GM21526 (cell line): ENCODE data around the gene FKBP11.

Experiments used
- ATAC-seq: cut with Tn5 transposase; IDR thresholded peaks from one replicate; pipeline ENCODE4 v1.9.1; 2021; ENCODE audit warnings: moderate library complexity; ENCODE audit not compliant: unreplicated experiment, low FRiP score

Gene FKBP11

DNA sequence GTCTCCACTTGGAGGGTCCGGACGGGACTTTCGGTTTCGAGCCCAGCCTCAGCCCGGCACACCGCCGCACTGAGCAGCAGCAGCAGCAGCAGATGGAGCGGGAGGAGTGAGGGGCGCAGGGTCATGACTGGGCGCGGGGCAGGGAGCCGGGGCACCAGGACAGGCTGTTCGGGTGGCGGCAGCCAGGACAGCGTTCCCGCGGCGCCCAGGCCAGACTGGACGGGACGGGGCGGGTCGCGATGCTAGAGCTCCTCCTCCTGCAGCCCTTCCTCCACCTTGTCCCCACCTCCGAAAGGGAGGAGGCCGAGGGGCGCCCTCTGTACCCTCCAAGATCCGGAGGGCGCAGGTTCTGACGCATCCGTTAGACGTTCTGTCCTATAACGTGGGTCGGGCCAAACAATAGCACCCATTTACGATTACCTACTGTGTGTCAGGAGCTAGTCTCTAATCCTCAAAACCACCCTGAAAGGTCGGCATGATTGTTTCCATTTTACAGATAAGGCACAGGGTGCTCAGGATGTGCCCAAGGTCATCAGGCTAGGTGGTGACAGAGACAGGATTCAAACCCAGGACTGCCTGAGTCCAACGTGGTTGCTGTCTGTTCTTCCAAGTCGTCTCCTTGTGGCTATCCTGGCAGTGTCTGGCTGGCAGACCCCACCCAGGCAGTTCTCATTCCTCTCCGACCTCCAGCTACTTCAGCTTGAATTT lies at the start of gene FKBP11:
TSS of gene FKBP11 (minus strand) at position 189 of the 708 bp plus-strand sequence. CDS start at position 125, 64 bp downstream.
- ATAC-seq: peak; percentile 71

DNA sequence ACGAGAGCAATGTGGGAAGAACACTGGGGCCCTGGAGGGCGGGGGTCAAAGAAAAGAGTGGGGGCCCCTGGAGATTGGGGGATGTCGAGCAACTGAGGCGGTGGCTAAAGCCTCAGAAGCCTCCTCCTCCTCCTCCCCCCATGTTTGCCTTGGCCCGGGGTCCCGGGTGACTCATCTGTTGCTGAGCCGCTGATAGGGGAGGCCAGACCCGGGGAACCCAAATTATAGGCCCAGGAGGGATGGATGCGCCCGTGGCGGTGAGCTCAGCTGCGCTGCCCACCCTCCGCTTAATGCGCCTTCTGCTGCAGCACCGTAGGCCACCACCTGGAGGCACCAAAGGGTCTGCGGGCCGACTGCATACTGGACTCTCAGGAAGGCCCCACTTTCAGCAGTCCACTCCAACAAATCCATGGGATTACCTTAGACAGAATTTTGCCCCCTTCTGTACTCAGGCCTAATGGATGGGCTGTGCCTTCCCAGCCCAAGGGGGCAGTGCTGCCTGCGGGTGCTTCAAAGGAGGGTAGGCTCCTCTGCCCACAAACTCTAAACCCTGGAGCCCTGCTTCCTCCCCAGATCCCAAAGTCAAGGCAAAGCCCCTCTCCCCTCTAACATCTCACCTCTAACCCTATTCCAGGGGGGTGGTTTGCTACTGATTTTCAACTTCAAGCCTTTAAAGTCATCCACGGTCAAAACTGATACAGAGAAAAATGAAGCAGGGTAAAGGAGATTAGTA lies 48.8 kb upstream of the FKBP11 start:
- ATAC-seq: no peak

DNA sequence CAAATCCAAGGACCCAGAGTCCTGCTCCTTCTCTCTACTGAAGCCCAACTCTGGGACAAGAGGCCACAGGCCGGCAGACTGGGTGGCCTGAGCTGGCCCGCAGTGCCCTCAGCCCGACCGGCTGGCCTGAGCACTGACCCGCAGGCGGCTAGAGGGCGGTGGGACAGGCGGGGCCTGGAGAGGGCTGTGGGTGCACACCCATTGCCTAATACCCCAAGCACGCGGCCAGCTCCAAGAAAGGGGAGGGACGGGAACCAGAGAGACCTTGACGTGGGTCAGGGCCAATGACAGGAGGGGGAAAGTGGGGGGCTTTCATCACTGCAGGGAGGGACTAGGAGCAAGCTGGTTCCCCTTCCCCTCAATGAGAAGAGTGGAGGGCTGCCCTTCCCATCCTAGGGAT lies 48.2 kb upstream of the FKBP11 start:
- no peak for ATAC-seq

DNA sequence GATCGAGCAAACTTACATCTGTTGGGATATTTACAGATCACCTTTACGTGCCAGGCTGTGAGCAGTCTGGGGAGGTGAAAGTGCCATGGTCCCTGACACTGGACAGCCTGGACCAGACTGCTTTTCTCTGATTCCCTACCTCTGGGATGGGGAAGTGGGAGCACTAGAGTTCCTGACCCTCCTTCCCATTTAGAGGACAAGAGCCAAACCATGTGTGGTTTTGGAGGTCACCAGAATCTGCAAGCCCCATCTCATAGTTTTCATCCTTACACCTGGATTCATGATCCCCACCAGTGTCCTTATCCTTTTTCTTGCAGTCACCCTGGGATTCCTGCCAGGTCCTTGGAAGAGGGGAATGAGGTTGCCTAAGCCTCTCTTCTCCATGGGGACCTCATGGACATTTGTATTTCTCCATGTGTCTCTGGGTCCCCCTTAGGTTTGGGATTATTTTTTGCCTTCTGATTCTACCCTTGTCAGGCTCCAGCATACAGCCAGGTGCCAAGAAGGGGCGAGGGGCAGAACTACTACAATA lies 47.7 kb upstream of the FKBP11 start:
- no peak for ATAC-seq

DNA sequence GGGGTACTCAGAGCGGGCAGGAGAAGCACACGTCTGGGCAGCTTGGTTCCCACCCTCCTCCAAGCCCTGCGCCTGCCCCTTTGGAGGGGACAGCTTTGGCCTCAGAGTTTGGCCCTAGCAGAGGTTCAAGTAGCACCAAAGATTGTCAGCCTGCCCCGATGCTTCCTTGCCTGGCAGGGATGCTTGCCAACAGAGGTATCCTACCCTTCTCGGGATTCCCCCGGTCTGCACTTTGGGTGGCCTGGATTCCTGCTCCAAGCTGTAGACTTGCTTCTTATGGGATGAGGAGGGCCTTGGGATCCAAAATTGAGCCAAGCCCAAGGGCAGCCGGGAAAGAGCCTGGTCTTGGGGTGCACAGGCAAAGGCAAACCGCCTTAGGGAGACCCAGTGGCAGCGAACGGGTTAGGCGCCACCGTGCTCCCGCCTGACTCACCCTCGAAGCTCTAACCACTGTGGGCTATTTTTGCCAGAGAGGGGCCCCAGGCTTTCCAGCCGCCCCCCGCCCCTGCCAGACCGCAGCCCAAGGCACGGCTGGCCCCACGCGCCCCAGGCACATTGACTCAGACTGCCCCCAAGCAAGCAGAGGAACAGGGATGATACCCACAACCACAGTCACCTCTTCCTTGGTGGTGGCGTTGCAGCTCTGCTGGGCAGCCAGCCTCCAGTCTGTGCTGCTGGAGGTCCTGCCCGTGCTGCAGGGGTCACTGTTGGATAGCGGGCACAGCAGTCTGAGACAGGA lies 47.1 kb upstream of the FKBP11 start:
- ATAC-seq: no peak

DNA sequence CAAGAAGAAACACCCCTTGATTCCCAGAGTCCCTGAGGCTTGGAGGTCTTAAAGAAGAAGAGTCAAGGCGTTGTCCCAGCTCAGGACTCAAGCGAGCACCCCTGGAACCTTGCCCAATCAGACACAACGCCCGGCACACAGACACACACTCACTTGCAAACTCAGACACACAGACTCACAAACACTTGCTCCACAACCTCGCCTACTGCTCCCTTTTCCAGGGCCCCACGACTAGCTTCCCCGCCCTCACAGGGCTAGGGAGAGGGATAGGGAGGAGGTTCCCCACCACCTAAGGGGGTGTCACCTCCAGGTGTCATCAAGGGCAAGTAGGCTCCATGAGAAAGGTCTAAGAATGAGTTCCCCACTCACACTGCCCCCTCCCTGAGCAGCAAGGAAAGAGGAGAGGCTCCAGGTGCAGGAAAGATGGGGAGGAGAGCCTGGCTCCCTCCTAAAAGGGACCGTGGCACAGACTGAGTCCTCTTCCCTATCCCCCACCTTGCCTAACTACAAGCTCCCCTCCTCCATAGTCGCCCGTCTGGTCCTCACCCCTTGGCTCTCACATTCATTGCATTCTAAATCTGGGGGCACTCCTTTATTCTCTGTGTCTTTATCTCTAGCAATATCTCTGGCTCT lies 45.5 kb upstream of the FKBP11 start:
- ATAC-seq: no peak

DNA sequence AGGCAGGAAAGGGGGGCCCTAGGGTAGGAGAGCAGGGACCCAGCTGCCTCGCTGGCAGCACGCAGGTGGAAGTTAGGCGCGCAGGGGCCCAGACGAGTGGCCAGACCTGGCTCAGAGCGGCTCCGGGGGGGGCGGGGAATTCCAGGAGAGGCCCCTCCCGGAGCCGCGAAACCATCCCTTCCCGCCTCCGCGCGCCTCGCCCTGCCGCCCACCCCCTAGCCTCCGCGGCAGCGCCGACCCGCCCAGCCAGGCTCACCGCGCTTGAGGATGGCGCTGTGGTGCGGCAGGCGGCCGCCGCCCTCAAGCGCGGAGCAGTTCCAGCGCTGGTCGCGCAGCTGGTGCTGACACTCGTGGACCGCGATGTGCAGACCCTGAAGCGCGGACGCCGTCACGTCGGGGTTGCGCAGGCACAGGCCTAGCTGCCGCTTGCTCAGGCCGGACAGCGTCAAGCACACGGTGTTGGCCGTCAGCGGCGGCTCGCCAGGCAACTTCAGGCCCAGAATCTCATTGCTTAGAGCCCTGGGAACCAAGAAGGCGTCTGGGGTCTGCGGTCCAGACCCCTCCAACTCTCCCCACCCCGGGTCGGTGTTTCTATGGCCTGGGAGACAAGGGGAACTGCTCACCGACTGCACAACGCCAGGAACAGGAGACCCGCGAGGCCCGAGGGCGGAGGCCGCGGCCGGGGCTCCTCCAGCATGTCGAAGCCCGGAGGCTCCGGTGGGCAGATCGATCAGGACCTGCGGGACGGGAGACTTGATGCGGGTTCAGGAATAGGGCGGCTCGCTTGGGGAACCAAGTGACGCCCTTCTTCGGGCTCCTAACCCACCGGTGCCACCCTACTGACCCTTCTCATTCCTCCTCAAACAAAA lies 44.8 kb upstream of the FKBP11 start:
- ATAC-seq: no peak

DNA sequence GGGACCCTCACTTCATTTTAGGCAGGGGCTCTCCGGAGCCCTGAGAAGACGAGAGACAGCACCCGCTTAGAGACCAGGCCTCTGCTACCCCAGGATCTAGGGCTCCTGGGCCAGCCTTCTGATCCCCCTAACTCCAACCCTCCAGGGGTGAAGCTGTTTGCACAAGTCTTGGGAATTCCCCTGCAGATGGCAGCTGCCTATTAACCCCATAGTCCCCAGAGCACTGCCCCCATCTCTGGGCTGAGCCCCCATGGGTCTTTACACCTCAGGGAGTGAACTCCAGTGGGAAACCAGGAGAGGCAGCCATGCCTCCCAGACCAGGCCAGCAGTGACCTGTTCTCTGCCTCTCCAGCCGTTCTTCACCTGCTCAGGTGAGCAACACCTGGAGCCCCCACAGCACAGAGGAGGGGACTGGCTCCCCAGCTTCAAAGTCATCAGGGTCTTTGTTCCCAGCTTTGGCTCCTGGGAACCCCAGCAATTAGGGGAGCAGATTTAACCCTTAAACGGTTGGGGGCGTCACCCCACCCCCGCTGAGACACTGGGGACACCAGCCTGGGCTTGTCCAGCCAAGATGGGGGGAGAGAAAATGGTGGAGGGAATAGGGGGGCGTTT lies 44.0 kb upstream of the FKBP11 start:
- ATAC-seq: no peak

DNA sequence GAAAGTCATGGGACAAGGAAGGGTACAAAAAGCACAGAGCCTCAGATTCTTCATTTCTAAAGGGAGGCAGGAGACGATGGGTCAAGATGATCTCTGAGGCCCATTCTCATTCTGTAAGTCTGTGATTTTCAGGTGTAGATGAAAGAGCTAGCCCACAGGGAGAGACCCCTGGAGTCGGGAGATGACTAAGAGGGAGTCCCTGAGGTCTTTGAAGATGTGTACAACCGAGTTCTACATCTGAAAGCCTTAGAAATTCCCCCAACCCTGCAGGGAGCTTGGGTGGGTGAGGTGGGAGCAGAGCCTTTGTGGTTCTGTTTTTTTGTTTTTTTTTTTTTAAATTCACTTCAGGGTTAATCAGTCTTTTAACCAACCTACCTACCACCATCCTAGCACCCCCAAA lies 43.2 kb upstream of the FKBP11 start:
- no peak for ATAC-seq

DNA sequence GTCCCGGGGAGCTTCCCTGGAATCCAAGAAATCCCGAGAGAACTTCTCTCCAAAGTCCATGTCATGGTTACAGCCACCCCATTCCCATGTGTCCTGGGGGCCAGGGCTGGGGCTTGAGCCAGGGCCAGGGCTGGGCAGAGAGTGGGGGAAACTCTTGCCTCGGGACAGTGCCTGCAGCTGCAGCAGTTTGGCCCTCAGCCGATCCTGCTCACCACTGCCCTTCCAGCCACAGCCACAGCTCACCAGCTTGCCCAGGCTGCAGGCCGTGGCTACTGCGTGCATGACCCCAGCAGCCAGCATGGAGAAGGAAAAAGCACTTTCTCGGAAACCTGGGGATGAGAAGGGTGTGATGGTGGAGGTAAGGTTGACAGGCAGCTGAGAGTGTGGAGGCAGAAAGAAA lies 42.7 kb upstream of the FKBP11 start:
- no peak for ATAC-seq

DNA sequence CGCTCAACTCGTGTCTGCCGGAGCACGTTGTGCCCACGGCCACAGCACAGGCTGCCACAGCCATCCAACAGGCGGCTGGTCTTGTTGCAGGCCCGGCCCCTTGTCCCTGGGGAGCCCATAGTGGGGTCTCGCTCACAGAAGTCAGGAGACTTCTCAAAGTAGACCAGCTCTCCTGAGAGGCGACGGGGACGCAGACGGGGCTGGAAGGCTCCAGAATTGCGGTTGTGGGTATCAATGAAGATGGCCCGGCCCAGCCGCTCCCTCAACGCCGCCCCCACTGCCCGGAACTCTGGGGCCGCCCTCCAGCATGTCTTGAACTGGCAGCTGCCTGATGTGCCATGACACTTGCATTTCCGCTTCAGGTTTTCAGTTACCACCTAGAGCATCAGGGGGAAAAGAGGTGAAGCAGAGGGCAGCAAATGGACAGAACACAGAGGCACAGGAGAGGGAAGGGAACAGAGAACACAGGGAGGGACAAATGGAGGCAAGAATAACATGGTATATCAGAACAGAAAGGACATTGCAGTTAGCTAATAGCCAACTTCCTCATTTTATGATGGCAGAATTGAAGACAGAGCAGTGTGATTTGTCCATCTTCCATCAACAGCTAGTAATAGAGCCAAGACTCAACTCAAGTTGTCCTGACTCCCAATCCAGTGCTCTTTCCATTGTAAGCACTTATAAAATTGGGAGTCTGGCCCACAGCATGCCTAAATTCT lies 41.0 kb upstream of the FKBP11 start:
- ATAC-seq: no peak

DNA sequence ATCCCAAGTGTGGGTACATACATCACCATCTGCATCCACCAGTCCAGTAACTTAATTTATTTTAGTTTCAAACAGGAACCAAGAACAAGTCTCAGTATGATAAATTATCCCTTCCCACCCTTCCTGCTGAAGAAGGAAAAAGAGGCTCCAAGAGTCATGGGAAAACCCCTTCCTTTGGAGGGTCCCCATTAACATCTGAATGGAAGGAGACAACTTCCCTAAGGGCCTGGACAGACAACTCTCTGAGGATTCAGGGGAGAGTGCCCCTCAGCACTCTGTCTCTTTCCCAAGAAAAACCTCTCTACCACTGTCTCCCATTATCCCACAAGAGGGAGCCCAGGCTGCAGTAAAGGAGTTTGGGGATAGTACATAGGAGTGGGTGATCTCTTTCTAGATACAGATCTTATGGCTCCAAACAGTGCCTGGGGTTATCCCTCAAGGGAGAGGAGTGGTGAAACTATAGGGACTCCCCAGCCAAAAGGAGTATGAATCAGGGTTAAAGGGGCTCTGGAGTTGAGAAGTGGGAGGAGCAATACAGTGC lies 40.1 kb upstream of the FKBP11 start:
- no peak for ATAC-seq

DNA sequence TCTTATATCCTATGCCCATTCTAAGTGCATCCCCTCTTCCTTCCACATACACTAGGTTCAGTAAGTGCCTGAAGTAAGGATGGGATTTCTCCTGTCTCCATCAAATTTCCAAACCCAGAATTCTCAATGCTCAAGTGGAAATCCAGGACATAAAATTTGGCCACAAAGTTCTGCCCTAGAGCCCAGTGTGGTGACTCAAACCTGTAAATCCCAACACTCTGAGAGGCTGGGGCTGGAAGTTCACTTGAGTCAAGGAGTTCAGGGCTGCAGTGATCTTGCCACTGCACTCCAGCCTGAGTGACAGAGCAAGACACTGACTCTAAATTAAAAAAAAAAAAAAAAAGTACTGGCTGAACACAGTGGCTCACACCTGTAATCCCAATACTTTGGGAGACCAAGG lies 36.5 kb upstream of the FKBP11 start:
- ATAC-seq: no peak

DNA sequence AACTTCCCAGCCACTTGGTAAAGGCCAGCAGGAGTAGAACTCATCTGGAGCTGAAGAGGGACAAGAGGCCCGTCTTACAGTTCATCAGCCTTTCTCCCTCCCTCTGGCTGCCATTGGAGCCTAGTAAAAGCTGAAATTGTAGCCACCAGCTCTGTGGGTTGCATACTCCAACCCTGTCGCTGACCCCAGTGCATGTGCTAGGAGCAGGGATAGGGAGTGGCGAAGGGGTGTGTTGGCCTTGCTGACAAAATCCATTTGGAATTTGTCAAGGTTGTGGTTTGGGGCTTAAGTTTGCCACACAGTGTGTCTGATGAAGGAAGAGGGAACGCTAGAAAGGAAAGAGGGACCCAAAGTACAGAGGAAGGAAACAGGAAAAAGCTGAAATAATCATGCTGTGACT lies 36.0 kb upstream of the FKBP11 start:
- ATAC-seq: no peak

DNA sequence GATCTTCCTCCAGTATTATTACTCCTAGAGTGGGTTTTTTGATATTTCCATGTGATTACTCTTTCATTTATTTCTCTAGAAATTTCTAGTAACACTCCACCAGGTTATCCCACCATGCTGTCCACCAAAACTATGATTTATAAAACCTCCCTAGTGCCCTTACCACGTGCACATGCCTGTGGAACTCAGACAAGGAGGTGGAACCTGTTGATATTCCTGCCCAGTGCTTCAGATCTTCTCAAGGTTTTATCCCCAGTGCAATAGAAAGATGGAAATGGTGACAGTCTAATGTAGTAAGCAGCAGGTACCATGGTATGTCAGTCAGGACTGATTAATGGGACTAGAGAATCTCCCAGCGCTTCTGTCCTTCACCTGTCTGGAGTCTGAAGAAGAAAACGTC lies 35.5 kb upstream of the FKBP11 start:
- no peak for ATAC-seq

DNA sequence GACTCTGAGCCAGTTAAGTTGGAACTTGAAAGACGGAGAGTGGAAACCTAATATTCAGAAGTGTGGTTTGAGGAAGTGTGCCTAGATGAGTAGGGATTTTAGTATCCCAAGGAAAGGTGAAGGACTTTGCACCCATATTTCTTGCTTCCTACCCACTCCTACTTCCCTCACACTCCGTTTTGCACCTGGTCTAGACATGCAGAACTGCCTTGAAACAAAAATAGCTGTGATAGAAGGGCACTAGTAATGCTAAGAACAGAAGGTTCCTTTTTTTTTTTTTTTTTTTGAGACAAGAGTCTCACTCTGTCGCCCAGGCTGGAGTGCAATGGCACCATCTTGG lies 32.7 kb upstream of the FKBP11 start:
- no peak for ATAC-seq

DNA sequence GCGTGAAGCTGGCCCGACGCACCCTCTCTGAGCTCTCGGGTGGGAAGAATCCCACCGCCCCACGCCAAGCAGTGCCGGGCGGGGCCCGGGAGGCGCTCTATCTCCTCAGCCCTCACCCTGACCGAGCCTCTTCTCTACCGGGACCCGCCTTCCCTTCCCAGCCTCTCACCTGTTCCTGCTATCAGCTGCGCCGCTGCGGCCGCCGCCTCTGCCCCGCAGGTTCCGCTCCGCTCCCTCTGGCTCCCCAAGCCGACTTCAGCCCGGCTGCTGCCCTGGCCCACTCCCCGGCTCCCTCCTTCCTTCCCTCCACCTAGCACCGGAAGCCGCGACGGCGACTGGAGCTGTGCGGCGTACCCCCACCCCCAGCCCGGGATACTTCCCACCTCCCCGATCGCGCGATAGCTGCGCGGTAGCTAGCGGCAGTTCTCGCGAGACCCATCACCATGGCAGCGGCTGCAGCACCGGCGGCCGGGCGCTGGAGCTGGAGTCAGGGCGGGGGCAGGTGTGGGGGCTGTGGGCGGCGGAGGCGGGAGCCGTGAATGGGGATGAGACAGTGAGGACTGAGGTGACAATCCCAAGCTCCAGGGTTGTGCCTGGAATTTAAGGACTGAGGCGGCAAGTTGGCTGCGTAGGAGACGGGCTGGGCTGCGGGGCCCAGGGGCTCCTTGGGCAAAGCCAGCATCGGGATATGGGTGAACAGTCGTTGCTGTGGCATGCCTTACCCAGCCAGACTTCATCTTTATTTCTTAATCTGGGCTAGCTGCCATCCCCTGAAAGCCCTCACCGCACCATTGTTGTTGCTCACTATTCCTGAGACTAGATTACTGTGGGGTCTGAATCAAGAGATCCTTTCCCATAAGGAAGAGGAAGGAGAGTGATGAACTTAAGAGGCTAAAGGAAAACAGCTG lies 32.1 kb upstream of the FKBP11 start, which contains the start of gene ARF3:
TSS of gene ARF3 (minus strand) at position 347 of the 908 bp plus-strand sequence. CDS start 16,392 bp downstream, outside the sequence.
- peak; percentile 82 for ATAC-seq
